NCI-H1694 (cell line): ENCODE data around the gene MRM3.
"Not testable (repeated sequence)": the region's sequence is repeated elsewhere in the genome, so short reads cannot be mapped to it uniquely, and the experiment has no call there.

Source experiments
- DNase-seq: peaks from one replicate; lab custom pipeline; 2025; lab: John Stamatoyannopoulos, UW

The MRM3 gene

GRCh38 chr17:755319-755961 is 26.7 kb upstream of the MRM3 start:
- not testable (repeated sequence) for DNase-seq

- DNase-seq: not testable (repeated sequence)
These were observed 26.1 kb upstream of the MRM3 start for GRCh38 chr17:756010-756567.

- DNase-seq: no peak
These were observed 22.2 kb upstream of the MRM3 start for GRCh38 chr17:759964-760363.

GRCh38 chr17:760371-760770 is 21.8 kb upstream of the MRM3 start:
- DNase-seq: no peak

GRCh38 chr17:767076-767475 is 15.1 kb upstream of the MRM3 start:
- DNase-seq: no peak

GRCh38 chr17:773016-773415 is 9.1 kb upstream of the MRM3 start:
- no peak for DNase-seq

GRCh38 chr17:773467-774312 is 8.5 kb upstream of the MRM3 start:
- DNase-seq: no peak

- DNase-seq: no peak
These were observed 7.9 kb upstream of the MRM3 start for GRCh38 chr17:774313-774584.

GRCh38 chr17:778096-778495 is 4.1 kb upstream of the MRM3 start:
- no peak for DNase-seq

GRCh38 chr17:784143-784542 is 2.0 kb downstream of the MRM3 start:
- no peak for DNase-seq

GRCh38 chr17:785901-786300 is 3.7 kb downstream of the MRM3 start:
- not testable (repeated sequence) for DNase-seq

- DNase-seq: no peak
These were observed 5.6 kb downstream of the MRM3 start for GRCh38 chr17:787641-788221.

- no peak for DNase-seq
These were observed 6.4 kb downstream of the MRM3 start for GRCh38 chr17:788551-788950.

GRCh38 chr17:789160-789840 is 7.1 kb downstream of the MRM3 start:
- DNase-seq: no peak

GRCh38 chr17:789931-790873 is 8.0 kb downstream of the MRM3 start:
- not testable (repeated sequence) for DNase-seq

GRCh38 chr17:790874-791247 is 8.7 kb downstream of the MRM3 start:
- DNase-seq: not testable (repeated sequence)

GRCh38 chr17:791829-792228 is 9.7 kb downstream of the MRM3 start:
- DNase-seq: no peak

GRCh38 chr17:792277-792676 is 10.1 kb downstream of the MRM3 start:
- DNase-seq: no peak

- peak; percentile 94 for DNase-seq
These were observed 12.7 kb downstream of the MRM3 start for GRCh38 chr17:794876-795275.

- DNase-seq: no peak
These were observed 13.1 kb downstream of the MRM3 start for GRCh38 chr17:795276-795675.

- no peak for DNase-seq
These were observed 13.6 kb downstream of the MRM3 start for GRCh38 chr17:795721-796120.
